22Rv1 (cell line): ENCODE data around the gene GOLGA2.

Source experiments
- CTCF ChIP-seq: fragments of 450-650 bp; IDR thresholded peaks from 2 replicates; pipeline ENCODE4 v1.5.1; 2017; ENCODE audit warnings: mild to moderate bottlenecking
- ZFX ChIP-seq: fragments of 450-650 bp; IDR thresholded peaks from 2 replicates; pipeline ENCODE4 v1.6.1; 2017; ENCODE audit warnings: antibody characterized with exemption, borderline replicate concordance

DNA sequence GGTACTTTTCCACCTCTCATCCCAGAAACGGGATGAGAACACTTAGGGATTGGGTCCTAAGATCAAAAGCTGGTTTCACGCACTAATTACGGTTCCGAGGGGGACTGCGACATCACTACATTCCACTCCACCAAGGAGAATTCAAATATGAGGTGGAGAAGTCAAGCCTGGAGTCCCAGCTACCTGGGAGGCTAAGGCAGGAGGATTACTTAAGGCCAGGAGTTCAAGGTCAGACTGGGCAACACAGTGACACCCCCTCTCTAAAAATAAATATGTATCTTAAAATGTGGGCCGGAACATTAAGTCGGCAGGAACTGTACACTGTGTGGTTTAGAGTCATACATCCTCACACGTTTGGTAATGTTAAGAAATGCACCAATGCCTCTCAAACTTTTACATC lies 1.6 kb downstream of the GOLGA2 start:
- TF ChIP-seq CTCF (no peak), ZFX (no peak)
